GM12878 (cell line): ENCODE results near the gene FAM89B. TPM values are rescaled to one million over a fixed set of nuclear protein-coding genes. Genes with fewer than 3 reads are reported as not detected.

Source experiments
- BMI1 ChIP-seq: fragments of 450-650 bp; IDR thresholded peaks from 2 replicates; pipeline ENCODE4 v1.6.1; 2016; ENCODE audit warnings: mild to moderate bottlenecking, moderate library complexity, borderline replicate concordance
- ELK1 ChIP-seq: IDR thresholded peaks from 2 replicates; pipeline ENCODE4 v1.6.1; 2012; ENCODE audit warnings: low read depth, low read length, improper control_type of control experiment
- GATAD2B ChIP-seq: fragments of 450-650 bp; conservative IDR thresholded peaks from 2 replicates; pipeline ENCODE4 v1.6.1; 2017; ENCODE audit warnings: low read depth, mild to moderate bottlenecking, moderate library complexity
- IKZF1 ChIP-seq: fragments of 450-650 bp; conservative IDR thresholded peaks from 2 replicates; pipeline ENCODE4 v1.6.1; 2017; ENCODE audit warnings: antibody characterized with exemption, mild to moderate bottlenecking
- KLF5 ChIP-seq: fragments of 450-650 bp; IDR thresholded peaks from 2 replicates; pipeline ENCODE4 v1.6.1; 2014; ENCODE audit warnings: mild to moderate bottlenecking; ENCODE audit not compliant: partially characterized antibody
- MEF2B ChIP-seq: fragments of 450-650 bp; IDR thresholded peaks from 2 replicates; pipeline ENCODE4 v1.6.1; 2018; ENCODE audit warnings: mild to moderate bottlenecking, moderate library complexity; ENCODE audit not compliant: partially characterized antibody, poor library complexity, severe bottlenecking
- MTA2 ChIP-seq: fragments of 450-650 bp; IDR thresholded peaks from 2 replicates; pipeline ENCODE4 v1.6.1; 2016; ENCODE audit warnings: low read depth, mild to moderate bottlenecking, moderate library complexity
- NR2C1 ChIP-seq: fragments of 450-650 bp; IDR thresholded peaks from 2 replicates; pipeline ENCODE4 v1.6.1; 2017; ENCODE audit warnings: antibody characterized with exemption, mild to moderate bottlenecking, moderate library complexity
- PAX5 ChIP-seq: IDR thresholded peaks from 2 replicates; pipeline ENCODE4 v1.6.1; 2011; ENCODE audit warnings: low read depth, low read length, borderline replicate concordance
- PKNOX1 ChIP-seq: fragments of 450-650 bp; IDR thresholded peaks from 2 replicates; pipeline ENCODE4 v1.6.1; 2016; ENCODE audit warnings: mild to moderate bottlenecking
- RAD51 ChIP-seq: fragments of 450-650 bp; IDR thresholded peaks from 2 replicates; pipeline ENCODE4 v1.6.1; 2016; ENCODE audit warnings: moderate library complexity, mild to moderate bottlenecking, inconsistent platforms
- REST ChIP-seq: IDR thresholded peaks from 2 replicates; pipeline ENCODE4 v1.6.1; 2012; ENCODE audit warnings: mild to moderate bottlenecking, low read depth, low read length
- SP1 ChIP-seq: IDR thresholded peaks from one replicate; pipeline ENCODE4 v1.6.1; 2011; ENCODE audit warnings: low read depth, low read length
- SRF ChIP-seq, 2 experiments: IDR thresholded peaks; 2 replicates each; pipeline ENCODE4 v1.6.1; 2011; ENCODE audit warnings: low read depth in 2 of 2, low read length in 2 of 2, mild to moderate bottlenecking in 1 of 2, moderate library complexity in 1 of 2
- STAT1 ChIP-seq: fragments of 450-650 bp; conservative IDR thresholded peaks from 2 replicates; pipeline ENCODE4 v1.6.1; 2014; ENCODE audit warnings: antibody characterized with exemption, mild to moderate bottlenecking
- TCF7 ChIP-seq: IDR thresholded peaks from 2 replicates; pipeline ENCODE4 v1.6.1; 2014; ENCODE audit warnings: antibody characterized with exemption, borderline replicate concordance
- USF2 ChIP-seq: IDR thresholded peaks from 2 replicates; pipeline ENCODE4 v1.6.1; 2011; ENCODE audit warnings: low read depth, low read length, improper control_type of control experiment, borderline replicate concordance
- ZBTB40 ChIP-seq: fragments of 450-650 bp; IDR thresholded peaks from 2 replicates; pipeline ENCODE4 v1.6.1; 2016; ENCODE audit warnings: mild to moderate bottlenecking, moderate library complexity, borderline replicate concordance
- ZNF274 ChIP-seq: IDR thresholded peaks from one replicate; pipeline ENCODE4 v1.8.0; 2011; ENCODE audit not compliant: insufficient read length, insufficient read depth
- polyA plus RNA-seq, 11 experiments: library from polyadenylated mRNA; depleted of rRNA in 4 of 11; unstranded in 6 of 11; stranded (reverse) in 5 of 11; fragments of >200 nt; fragmentation: Nextera tagmentation in 4 of 11; fragmentation: Illumina TruSeq in 1 of 11; extraction: Ambion mirVana in 4 of 11; extraction: Trizol in 1 of 11; gene quantifications; 1 replicate in 1 of 11; 2 replicates in 10 of 11; pipeline versions ENCODE4 v1.2.1 to v1.2.3, GENCODE V29; 2011 to 2016; ENCODE audit warnings: inconsistent platforms in 2 of 11, missing spikeins in 2 of 11, low read depth in 1 of 11
- total RNA-seq, 4 experiments: library from RNA; depleted of rRNA in 3 of 4; stranded (reverse); fragments of >200 nt in 3 of 4; fragmentation: Illumina TruSeq in 1 of 4; extraction: Trizol in 1 of 4; gene quantifications; 2 replicates each; pipeline versions ENCODE4 v1.2.1 to v1.2.3, GENCODE V29; 2013 to 2021

FAM89B gene
- total and polyA plus RNA-seq, 10 of the 15 experiments (the other 5 are each of a cell fraction or from before 2014, with no cell fraction given), result 0.34 to 36.7 (median 9.8) TPM

- TF ChIP-seq REST, result no peak
- no peak for TF ChIP-seq KLF5
- TF ChIP-seq ZNF274, result no peak
- no peak for TF ChIP-seq TCF7
- no peak for TF ChIP-seq ZBTB40
- peak; percentile 97 for TF ChIP-seq GATAD2B
- no peak for TF ChIP-seq ELK1
- no peak for TF ChIP-seq NR2C1
- TF ChIP-seq USF2, result no peak; the same call in none of the 2 replicates
- peak; percentile 72 for TF ChIP-seq RAD51
- no peak for TF ChIP-seq BMI1
- TF ChIP-seq PKNOX1, result no peak
- TF ChIP-seq SRF (IDR thresholded peaks at IDR 0.05; ENCODE audit: low read depth in 2 of 2, low read length in 2 of 2), result no peak
- TF ChIP-seq STAT1, result 0 out of 2 replicates have a peak, but pooled peaks have one; percentile 58
- peak; percentile 66 for TF ChIP-seq IKZF1
- TF ChIP-seq SP1, result peak; percentile 46
- no peak for TF ChIP-seq MTA2
- TF ChIP-seq PAX5, result no peak
- TF ChIP-seq MEF2B, result no peak
These were observed 47.4 kb upstream of the FAM89B start, which contains the start of gene SCYL1 (continued) for GRCh38 chr11:65524741-65525545.
